NCI-H146 treated with DMSO at 0.1 percent for 48 hours (cell line): ENCODE data around the gene COL6A3.
"Not testable (repeated sequence)": the region's sequence is repeated elsewhere in the genome, so short reads cannot be mapped to it uniquely, and the experiment has no call there.

ENCODE experiments used
- DNase-seq: peaks from one replicate; lab custom pipeline; 2025; ENCODE audit not compliant: unreplicated experiment; lab: John Stamatoyannopoulos, UW

The COL6A3 gene

DNA sequence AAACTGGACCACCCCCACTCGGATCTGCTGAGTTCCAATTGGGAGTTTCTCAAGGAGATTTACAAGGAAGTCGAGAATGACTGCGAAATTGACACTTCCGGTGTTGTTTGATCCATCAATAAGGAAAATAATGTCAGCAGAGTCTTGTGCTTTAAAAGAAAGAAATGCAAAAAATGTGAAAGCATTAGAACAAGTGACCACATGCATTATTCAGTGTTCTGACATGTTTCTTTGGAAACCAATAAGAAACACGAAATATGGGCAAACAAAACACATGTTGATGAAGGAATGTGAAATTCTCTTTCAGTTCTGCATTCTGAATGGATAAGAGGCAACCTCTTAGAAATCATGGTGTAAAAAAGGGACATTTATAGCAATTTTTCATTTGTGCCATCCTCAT is 25.9 kb downstream of the COL6A3 start:
- no peak for DNase-seq

GRCh38 chr2:237384672-237385020 is 29.3 kb downstream of the COL6A3 start:
- DNase-seq = no peak

- no peak for DNase-seq
Observed at GRCh38 chr2:237383991-237384671, 29.8 kb downstream of the COL6A3 start.

DNA sequence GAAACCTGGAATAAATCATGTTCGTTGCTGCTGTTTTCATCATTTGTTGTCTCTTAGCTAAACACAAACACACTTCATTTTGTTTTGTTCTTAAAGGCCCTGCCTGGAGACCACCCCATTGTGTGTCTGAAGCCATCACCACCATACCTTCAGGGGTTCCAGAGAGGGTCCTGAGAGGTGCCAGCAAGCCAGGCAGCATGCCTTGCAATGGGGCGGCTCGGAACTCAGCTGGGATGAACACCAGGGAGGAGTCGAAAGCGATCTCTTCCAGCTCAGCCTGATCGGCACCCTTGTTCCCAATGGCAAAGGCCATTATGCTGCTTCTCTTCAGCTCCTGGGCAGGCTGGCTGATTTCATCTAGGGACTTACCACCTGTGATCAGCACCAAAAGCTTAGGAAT is 33.2 kb downstream of the COL6A3 start:
- DNase-seq = no peak

DNA sequence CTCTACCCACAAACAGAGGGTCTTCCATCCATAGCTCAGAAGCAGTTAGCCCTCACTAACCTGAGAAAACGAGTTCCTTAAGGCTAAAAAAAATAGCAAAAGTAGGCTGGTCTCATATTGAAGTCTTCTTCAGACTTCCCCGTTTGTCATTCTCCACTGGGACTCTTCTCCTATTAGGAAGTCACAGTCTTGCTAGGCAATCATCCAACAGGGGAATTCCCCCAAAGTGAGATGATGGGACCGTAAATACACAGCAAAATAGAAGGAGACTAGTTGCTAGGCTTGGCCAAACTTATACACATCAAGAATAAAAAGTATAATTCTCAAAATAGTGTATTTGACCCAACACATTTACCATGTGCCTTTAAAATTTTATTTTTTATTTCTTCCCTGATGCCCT is 34.3 kb downstream of the COL6A3 start:
- no peak for DNase-seq

DNA sequence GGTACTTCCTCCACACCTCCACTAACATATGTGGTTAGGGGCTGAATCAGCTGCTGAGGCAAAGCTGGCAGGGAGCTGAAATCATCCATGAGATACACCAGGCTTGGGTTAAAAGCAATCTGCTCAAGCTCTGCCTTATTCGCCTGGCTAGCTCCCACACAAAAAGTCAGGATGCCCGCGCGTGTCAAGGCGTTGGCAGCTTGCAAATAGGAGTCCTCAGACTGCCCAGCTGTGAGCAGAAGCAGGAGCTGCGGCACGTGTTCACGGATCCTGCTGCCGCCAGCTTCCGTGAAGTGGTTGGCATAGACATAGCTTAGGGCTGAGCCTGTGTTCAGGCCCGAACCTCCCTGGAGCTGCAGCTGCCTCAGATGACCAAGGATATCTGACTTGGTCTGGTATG is 35.3 kb downstream of the COL6A3 start:
- DNase-seq = no peak

GRCh38 chr2:237374284-237375060 is 39.5 kb downstream of the COL6A3 start:
- DNase-seq = no peak

GRCh38 chr2:237371856-237372255 is 42.1 kb downstream of the COL6A3 start:
- no peak for DNase-seq

GRCh38 chr2:237365671-237366070 is 48.3 kb downstream of the COL6A3 start:
- DNase-seq = no peak

- no peak for DNase-seq
Observed at GRCh38 chr2:237364655-237365054, 49.3 kb downstream of the COL6A3 start.

DNA sequence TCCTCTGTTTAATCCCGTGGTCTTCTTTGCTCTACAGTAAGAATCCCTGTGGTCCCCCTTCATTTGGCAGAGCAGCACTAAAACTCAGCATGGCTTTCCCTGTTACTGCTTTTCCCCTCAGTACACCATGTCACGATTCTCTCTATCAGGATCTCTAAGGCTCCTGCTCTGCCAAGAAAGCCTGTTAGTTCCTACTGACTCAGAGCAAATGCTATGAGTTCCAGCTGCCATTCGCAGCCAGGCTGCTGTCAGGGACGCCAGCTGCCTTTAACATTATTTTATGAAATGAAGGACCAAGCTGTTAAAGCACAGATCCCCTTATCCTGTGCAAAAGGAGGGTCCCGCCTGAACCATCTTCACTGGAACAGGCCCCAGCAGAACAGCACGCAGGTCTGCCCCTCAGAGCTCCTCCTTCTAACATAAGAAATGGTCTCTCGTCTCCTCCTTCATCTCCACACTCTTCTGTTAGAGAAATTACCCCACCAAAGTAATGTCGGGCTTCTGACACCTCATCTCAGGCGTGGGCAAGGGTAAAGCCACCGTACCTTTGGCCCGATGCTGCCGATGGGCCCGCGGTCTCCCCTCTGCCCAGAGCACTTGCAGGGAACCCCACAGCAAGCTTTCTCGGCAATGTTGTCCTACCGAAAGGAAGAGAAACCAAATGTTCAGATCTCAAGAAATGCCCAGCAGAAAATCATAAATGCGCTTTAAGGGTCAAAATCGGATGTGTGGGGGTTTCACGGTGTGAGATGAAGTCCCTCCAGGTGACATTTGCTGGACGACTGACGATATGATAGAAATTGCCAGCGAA is 52.6 kb downstream of the COL6A3 start:
- DNase-seq = no peak

DNA sequence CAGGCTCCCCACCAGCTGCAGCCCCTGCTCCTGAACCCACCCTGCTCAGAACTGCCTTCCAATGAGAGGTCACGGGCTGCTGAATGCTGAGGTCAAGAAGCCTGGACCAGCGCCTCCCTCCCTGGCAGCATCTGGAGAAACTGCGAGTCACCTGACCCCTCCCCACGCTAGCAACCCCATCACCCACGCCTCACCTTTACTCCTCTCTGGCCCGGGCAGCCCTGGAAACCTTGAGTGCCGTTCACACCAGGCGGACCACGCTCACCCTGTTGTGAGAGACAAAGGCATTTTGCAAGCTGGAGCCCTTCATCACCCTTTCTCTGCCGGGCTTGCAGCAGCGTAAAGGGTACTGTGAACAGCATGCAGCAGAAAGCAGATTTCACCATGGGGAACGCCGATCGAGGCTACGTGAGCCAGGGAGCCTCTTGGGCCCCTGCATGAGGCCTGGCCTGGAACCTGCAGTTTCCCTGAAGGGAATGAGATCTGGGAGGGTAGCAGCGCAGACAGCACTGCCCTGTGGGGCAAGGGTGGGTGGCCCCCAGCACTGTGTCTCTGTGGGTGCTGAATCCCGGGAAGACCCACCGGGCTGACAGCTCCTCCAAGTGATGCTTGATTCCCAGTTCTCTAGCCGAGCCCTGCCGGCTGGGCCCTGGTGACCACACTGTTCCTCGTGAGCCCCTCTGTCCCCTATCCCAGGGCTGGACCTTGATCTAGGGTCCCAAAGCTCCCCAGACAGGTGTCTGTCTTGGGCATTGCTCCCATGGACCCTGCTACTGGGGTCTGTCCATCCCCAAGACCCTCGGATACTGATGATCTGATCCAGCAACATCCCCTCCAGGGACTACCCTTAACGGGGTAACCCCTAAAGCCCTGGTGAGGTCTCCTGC is 53.8 kb downstream of the COL6A3 start:
- DNase-seq = no peak

DNA sequence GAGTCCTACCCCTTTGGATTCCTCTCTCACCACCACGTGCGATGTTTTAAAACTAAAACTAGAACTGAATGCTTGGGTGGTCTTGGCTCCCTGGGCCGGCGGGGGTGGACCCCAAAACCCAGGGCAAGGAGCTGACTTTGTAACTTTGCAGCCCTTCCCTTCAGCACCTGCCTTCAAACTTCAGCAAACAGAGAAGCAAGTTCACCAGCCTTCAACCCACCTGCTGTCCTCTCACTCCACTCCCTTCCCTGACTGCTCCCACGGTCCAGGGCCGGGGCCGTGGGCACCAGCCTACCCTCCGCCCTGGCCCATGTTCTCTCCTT is 54.5 kb downstream of the COL6A3 start:
- no peak for DNase-seq

DNA sequence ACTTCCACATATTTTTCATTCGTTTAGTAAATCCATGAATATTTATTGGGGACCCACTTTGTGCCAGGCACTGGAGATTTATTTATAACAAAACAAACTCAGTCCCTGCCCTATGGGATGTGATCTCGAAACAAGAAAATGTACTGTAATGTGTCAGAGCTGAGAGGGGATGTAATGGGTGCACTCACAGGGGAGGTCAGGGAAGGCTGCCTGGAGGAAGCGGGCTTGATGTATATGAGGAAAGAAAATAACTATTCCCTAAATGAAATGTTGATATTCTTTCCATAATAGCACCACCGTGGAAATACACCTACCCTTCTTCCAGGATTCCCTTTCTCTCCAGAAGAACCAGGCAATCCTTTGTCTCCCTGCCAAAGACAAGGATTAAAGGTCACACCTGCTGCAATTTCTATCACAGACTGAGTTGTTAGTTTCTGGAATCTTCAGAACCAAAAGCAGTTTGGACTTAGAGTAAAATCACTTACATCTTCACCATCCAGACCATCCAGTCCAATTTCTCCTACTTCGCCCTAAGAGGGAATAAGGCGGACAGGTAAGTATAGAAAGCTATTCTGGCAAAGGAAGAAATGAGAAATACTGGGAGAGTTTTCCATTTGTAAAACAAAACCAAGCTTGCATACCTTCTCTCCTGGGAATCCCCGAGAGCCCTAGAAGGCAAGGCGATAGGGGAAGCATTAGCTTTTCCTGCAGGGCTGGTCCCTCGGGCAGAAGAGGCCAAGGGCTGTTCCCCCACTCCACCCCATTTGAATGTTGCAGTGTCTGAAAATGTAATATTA is 55.0 kb downstream of the COL6A3 start:
- DNase-seq = no peak

DNA sequence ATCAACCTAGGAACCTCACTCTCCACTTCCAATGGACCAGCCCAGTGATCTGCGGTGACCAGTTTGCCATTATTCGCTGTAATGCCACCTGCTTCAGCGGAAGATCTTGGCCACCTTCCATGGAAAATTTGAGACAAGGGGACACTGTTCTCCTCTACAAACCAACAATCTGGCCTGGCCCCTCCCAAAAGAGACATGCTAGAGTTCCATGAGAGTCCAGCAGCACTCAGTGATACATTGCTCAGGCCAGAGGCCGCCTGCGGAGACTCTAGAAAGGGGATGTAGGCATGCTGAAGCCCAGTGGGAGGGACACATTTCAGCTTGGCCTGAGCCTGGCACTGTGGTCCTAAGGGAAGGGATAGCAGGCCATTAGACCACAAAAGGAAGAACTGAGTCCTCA is 58.3 kb downstream of the COL6A3 start:
- no peak for DNase-seq

DNA sequence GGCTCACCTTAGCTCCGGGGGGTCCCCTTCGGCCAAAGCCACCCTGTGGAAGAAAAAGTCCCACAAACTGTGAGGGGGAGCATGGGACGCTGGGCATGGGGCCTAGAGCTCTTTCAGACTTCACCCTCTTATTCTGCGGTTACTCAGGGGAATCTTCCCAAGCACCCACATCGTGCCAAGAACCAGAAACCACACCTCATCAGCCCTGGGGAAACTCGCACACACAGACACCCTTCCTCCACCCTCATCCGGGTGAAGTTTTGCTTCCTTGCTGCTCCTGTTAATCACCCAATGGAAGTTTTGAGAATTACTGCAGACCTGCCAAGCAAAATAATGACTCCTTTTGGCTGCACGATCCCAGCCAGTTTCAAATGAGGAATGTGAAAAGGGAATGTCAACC is 59.1 kb downstream of the COL6A3 start:
- DNase-seq = no peak

- not testable (repeated sequence) for DNase-seq
Observed at GRCh38 chr2:237354172-237354571, 59.8 kb downstream of the COL6A3 start.

DNA sequence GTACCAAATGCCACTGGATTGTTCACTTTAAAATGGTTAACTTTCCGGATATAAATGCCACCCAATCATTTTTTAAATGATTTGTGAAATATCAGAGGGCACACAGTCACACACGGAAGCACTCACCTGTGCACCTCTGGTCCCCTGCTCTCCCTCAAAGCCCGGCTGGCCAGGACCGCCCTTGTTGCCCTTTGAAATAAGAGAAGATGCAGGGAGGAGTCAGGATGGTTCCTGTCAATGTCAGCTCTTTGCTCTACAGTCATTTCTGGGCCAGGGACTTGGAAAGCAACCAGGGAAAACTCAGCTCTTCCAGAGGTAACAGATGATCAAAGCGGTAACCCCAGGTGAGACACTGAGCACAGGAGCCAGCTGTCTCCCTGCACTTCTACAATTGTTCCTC is 60.7 kb downstream of the COL6A3 start:
- no peak for DNase-seq

DNA sequence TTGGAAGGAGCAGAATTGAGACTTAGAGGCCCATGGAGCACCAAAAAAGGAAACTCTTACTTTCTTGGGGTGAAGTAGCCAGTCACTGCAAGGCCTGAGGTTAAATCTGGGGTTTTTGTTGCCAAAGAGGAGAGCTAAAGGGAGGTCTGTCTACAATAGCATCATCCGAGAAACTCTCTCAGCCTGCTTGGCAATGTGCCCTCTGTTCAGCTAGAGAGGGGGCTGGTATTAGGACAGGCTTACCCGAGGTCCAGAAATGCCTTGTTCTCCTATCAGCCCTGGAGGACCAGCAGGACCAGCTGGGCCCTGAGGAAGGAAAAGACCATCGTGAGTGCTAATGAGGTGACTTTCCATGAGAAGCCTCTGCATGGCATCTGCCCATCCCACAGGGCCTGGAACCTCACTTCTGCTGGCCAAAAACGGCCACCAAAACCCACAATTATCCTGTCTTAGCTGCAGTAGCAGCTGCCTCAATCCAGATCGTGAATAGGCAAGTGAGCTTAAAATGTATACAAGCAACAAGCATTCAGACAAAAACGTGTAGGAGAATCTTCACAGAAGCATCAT is 61.6 kb downstream of the COL6A3 start:
- no peak for DNase-seq

DNA sequence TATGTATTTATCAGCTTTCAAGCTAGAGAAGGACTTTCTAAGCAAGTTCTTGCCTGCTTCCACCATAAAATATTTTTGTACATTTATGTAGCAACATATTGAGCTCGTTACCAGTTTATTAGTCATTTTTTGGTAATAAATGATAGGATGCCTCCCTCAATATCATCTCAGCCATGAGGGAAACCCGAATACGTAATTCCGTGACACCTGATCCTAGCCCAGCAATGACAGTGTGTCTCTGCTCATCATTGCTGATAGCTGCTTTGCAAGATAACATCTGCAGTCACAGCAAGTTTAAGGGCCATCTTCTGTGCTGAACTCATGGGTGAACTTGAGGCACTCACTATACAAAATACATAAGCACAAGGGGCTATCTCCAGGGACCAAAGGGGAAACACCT is 62.2 kb downstream of the COL6A3 start:
- DNase-seq = no peak
